GM12878 (cell line): ENCODE results near the gene MTRF1.

Source experiments
- BCL11A ChIP-seq: IDR thresholded peaks from 2 replicates; pipeline ENCODE4 v1.6.1; 2011; ENCODE audit warnings: low read depth, low read length
- JUND ChIP-seq: IDR thresholded peaks from 2 replicates; pipeline ENCODE4 v1.6.1; 2012; ENCODE audit warnings: low read depth, mild to moderate bottlenecking, low read length, improper control_type of control experiment, moderate library complexity
- NFYA ChIP-seq: IDR thresholded peaks from 2 replicates; pipeline ENCODE4 v1.6.1; 2011; ENCODE audit warnings: low read depth, mild to moderate bottlenecking, low read length, improper control_type of control experiment, borderline replicate concordance
- POLR2A ChIP-seq: IDR thresholded peaks from 2 replicates; pipeline ENCODE4 v1.6.1; 2011; ENCODE audit warnings: low read depth, mild to moderate bottlenecking, low read length
- TF ChIP-seq, protein P1 (sequence below), 3 experiments: IDR thresholded peaks in 2 of 3; conservative IDR thresholded peaks in 1 of 3; 2 replicates each; pipeline ENCODE4 v1.5.1; 2011; ENCODE audit warnings: low read depth in 3 of 3, low read length in 3 of 3, mild to moderate bottlenecking in 3 of 3, control low read depth in 2 of 3, moderate library complexity in 2 of 3, inconsistent platforms in 1 of 3, mixed read lengths in 1 of 3; ENCODE audit not compliant: control insufficient read depth in 2 of 3, insufficient read depth in 1 of 3; ENCODE audit errors: extremely low read depth in 1 of 3
- TF ChIP-seq, protein P2 (sequence below): IDR thresholded peaks from 2 replicates; pipeline ENCODE4 v1.6.1; 2012; ENCODE audit warnings: low read depth, low read length, improper control_type of control experiment
- TF ChIP-seq, protein P3 (sequence below): IDR thresholded peaks from 2 replicates; pipeline ENCODE4 v1.6.1; 2012; ENCODE audit warnings: mild to moderate bottlenecking, low read depth, low read length
- TF ChIP-seq, protein P4 (sequence below): IDR thresholded peaks from 2 replicates; pipeline ENCODE4 v1.6.1; 2011; ENCODE audit warnings: low read depth, mild to moderate bottlenecking, low read length, moderate library complexity, borderline replicate concordance; ENCODE audit errors: extremely low read depth

DNA sequence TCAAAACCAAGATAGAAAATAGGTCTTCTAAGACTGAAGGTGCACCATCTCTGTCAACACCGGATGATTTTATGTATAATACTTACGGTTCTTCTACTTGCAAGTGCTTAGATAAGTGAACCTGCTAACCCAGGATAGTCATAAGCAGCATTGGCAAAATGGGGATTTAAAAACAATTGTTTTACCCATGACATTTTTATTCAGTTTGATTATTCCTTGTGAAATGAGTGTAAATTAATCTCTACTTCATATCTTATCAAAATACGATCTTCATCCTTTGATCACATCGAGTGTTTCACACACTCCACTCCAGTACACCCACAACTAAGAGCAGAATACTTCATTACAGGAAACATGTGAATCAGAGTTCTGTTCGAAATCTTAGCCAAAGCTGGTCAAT is 23.0 kb upstream of the MTRF1 start:
- TF ChIP-seq, protein P1, sequence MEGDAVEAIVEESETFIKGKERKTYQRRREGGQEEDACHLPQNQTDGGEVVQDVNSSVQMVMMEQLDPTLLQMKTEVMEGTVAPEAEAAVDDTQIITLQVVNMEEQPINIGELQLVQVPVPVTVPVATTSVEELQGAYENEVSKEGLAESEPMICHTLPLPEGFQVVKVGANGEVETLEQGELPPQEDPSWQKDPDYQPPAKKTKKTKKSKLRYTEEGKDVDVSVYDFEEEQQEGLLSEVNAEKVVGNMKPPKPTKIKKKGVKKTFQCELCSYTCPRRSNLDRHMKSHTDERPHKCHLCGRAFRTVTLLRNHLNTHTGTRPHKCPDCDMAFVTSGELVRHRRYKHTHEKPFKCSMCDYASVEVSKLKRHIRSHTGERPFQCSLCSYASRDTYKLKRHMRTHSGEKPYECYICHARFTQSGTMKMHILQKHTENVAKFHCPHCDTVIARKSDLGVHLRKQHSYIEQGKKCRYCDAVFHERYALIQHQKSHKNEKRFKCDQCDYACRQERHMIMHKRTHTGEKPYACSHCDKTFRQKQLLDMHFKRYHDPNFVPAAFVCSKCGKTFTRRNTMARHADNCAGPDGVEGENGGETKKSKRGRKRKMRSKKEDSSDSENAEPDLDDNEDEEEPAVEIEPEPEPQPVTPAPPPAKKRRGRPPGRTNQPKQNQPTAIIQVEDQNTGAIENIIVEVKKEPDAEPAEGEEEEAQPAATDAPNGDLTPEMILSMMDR (IDR thresholded peaks at IDR 0.05 in 2 of 3, conservative IDR thresholded peaks at IDR 0.05 in 1 of 3; ENCODE audit: control insufficient read depth in 2 of 3, extremely low read depth in 1 of 3, insufficient read depth in 1 of 3, low read depth in 3 of 3, low read length in 3 of 3): no peak
- TF ChIP-seq, protein P2, sequence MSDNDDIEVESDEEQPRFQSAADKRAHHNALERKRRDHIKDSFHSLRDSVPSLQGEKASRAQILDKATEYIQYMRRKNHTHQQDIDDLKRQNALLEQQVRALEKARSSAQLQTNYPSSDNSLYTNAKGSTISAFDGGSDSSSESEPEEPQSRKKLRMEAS: no peak
- TF ChIP-seq NFYA (no peak), JUND (no peak), BCL11A (no peak), POLR2A (no peak)
- TF ChIP-seq, protein P3, sequence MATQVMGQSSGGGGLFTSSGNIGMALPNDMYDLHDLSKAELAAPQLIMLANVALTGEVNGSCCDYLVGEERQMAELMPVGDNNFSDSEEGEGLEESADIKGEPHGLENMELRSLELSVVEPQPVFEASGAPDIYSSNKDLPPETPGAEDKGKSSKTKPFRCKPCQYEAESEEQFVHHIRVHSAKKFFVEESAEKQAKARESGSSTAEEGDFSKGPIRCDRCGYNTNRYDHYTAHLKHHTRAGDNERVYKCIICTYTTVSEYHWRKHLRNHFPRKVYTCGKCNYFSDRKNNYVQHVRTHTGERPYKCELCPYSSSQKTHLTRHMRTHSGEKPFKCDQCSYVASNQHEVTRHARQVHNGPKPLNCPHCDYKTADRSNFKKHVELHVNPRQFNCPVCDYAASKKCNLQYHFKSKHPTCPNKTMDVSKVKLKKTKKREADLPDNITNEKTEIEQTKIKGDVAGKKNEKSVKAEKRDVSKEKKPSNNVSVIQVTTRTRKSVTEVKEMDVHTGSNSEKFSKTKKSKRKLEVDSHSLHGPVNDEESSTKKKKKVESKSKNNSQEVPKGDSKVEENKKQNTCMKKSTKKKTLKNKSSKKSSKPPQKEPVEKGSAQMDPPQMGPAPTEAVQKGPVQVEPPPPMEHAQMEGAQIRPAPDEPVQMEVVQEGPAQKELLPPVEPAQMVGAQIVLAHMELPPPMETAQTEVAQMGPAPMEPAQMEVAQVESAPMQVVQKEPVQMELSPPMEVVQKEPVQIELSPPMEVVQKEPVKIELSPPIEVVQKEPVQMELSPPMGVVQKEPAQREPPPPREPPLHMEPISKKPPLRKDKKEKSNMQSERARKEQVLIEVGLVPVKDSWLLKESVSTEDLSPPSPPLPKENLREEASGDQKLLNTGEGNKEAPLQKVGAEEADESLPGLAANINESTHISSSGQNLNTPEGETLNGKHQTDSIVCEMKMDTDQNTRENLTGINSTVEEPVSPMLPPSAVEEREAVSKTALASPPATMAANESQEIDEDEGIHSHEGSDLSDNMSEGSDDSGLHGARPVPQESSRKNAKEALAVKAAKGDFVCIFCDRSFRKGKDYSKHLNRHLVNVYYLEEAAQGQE: no peak
- TF ChIP-seq, protein P4, sequence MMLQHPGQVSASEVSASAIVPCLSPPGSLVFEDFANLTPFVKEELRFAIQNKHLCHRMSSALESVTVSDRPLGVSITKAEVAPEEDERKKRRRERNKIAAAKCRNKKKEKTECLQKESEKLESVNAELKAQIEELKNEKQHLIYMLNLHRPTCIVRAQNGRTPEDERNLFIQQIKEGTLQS: no peak
